Left lung (tissue), 10 donors: Measurements from ENCODE around the gene SMARCD2. TPM values are rescaled to one million over a fixed set of nuclear protein-coding genes. Genes with fewer than 3 reads are reported as not detected.

Experiments used
- ATAC-seq: fragments of 200-7000 bp; cut with Tn5 transposase; one replicate; pipeline ENCODE4 v1.9.1; 2020; ENCODE audit warnings: moderate library complexity
- DNase-seq, 4 donors: peaks; one replicate each; pipeline ENCODE4 v3.0.0-alpha.2; 2013 to 2020
- H3K27ac ChIP-seq, 2 donors: fragments of 200-600 bp; sonication (generic) in 1 of 2; one replicate each; pipeline versions ENCODE4 v1.5.0 to v1.8.0; 2020 to 2021
- H3K27me3 ChIP-seq, 2 donors: fragments of 200-600 bp; sonication (generic) in 1 of 2; one replicate each; pipeline versions ENCODE4 v1.5.0 to v1.8.0; 2020 to 2021
- H3K36me3 ChIP-seq, 2 donors: fragments of 200-600 bp; sonication (generic) in 1 of 2; one replicate each; pipeline versions ENCODE4 v1.5.0 to v1.8.0; 2020 to 2021
- H3K4me1 ChIP-seq, 2 donors: fragments of 200-600 bp; one replicate each; pipeline ENCODE4 v1.8.0; 2021
- H3K4me3 ChIP-seq, 2 donors: fragments of 200-600 bp; sonication (generic) in 1 of 2; one replicate each; pipeline versions ENCODE4 v1.5.0 to v1.8.0; 2020 to 2021; ENCODE audit warnings: mild to moderate bottlenecking in 1 of 2
- H3K9me3 ChIP-seq, 2 donors: fragments of 200-600 bp; sonication (generic) in 1 of 2; one replicate each; pipeline versions ENCODE4 v1.5.0 to v1.8.0; 2020 to 2021
- intact Hi-C, 2 donors: fragments of 100-400 bp; cut with DNase I; formaldehyde crosslinking; loops; one replicate each; pipeline versions ENCODE4 v1.11.2 to v1.14.2; 2022
- polyA plus RNA-seq, 6 donors: library from polyadenylated mRNA; unstranded; fragments of 120-200 nt; gene quantifications; one replicate each; pipeline ENCODE4 v1.2.1, GENCODE V29; 2013; ENCODE audit not compliant: insufficient read length in 6 of 6
- total RNA-seq, 2 donors: library from RNA; stranded (reverse); fragmentation: NEBNext Ultra II Directional; extraction: Animal tissue kit (Norgen Biotek cat#: 25700); gene quantifications; one replicate each; pipeline ENCODE4 v1.2.1, GENCODE V29; 2021
- TF ChIP-seq, protein P1 (sequence below), 2 donors: fragments of 200-600 bp; sonication (generic) in 1 of 2; IDR thresholded peaks; one replicate each; pipeline versions ENCODE4 v1.5.0 to v1.8.0; 2021; ENCODE audit warnings: antibody characterized with exemption in 2 of 2
- donor health status: DM: no; HTN: yes; CAD: no.
- donor health status: DM: no; HTN: no; CAD: no.

The SMARCD2 gene
- total and polyA plus RNA-seq, 8 donors = 59.2 to 147 (median 125) TPM

DNA sequence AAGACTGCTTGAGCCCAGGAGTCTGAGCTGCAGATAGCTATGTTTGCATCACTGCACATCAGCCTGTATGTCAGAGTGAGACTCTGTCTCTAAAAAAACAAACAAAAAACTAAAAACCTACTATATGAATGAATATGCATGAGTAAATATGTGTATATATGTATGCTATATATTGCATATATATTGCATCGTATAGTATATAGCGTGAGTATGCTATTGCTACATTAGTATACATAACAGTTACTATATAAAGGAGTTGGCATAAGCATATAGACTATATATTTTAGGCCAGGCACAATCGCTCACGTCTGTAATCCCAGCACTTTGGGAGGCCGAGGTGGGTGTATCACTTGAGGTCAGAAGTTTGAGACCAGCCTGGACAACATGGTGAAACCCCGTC is 52.4 kb downstream of the SMARCD2 start:
- Histone ChIP-seq H3K4me1 (peaks cover 0 to 3% of the 10 kb centered on the region in 2 donors), H3K9me3 (no peaks in the 10 kb centered on the region), H3K36me3 (peaks cover 5 to 84% of the 10 kb centered on the region in 2 donors), H3K27me3 (no peaks in the 10 kb centered on the region), H3K27ac (no peak overlapping the region), H3K4me3 (no peak overlapping the region)
- TF ChIP-seq, protein P1, sequence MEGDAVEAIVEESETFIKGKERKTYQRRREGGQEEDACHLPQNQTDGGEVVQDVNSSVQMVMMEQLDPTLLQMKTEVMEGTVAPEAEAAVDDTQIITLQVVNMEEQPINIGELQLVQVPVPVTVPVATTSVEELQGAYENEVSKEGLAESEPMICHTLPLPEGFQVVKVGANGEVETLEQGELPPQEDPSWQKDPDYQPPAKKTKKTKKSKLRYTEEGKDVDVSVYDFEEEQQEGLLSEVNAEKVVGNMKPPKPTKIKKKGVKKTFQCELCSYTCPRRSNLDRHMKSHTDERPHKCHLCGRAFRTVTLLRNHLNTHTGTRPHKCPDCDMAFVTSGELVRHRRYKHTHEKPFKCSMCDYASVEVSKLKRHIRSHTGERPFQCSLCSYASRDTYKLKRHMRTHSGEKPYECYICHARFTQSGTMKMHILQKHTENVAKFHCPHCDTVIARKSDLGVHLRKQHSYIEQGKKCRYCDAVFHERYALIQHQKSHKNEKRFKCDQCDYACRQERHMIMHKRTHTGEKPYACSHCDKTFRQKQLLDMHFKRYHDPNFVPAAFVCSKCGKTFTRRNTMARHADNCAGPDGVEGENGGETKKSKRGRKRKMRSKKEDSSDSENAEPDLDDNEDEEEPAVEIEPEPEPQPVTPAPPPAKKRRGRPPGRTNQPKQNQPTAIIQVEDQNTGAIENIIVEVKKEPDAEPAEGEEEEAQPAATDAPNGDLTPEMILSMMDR (IDR thresholded peaks at IDR 0.05) = no peak
- DNase-seq = no peak
- ATAC-seq = no peak
- intact Hi-C loops = no loop called here

- ATAC-seq = no peak
- DNase-seq = no peak
- Histone ChIP-seq H3K27ac (no peak overlapping the region), H3K4me3 (no peak overlapping the region), H3K36me3 (peaks cover 2 to 68% of the 10 kb centered on the region in 2 donors), H3K27me3 (no peaks in the 10 kb centered on the region), H3K9me3 (no peaks in the 10 kb centered on the region), H3K4me1 (peaks cover 0 to 10% of the 10 kb centered on the region in 2 donors)
- intact Hi-C loops = no loop called here
- TF ChIP-seq, protein P1 (IDR thresholded peaks at IDR 0.05) = no peak
Observed at GRCh38 chr17:63786971-63787711, 55.3 kb downstream of the SMARCD2 start.

DNA sequence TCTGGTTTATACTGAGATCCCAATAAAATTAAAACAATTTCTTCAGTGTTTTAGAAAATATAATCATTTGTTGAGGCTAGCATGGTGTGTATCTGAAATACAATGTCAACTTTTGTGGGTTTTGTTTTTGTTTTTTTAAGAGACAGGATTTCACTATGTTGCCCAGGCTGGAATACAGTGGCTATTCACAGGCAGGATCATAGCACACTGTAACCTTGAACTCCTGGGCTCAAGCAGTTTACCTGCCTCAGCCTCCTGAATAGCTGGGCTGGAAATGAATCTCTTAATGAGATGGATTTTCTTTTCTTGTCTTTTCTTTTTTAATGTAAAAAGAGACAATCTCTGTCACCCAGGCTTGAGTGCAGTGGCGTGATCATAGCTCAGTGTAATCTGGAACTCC is 56.4 kb downstream of the SMARCD2 start:
- H3K4me1 ChIP-seq = peaks cover 0 to 10% of the 10 kb centered on the region in 2 donors
- no peak overlapping the region for H3K27ac ChIP-seq
- TF ChIP-seq, protein P1 (IDR thresholded peaks at IDR 0.05) = no peak
- H3K27me3 ChIP-seq = no peaks in the 10 kb centered on the region
- H3K4me3 ChIP-seq = no peak overlapping the region
- H3K9me3 ChIP-seq = no peaks in the 10 kb centered on the region
- no peak for DNase-seq
- no peak for ATAC-seq
- H3K36me3 ChIP-seq = peaks cover 0 to 61% of the 10 kb centered on the region in 2 donors
- intact Hi-C loops = no loop called here

- Histone ChIP-seq H3K4me3 (no peak overlapping the region), H3K36me3 (peaks cover 0 to 55% of the 10 kb centered on the region in 2 donors), H3K27ac (no peak overlapping the region), H3K9me3 (no peaks in the 10 kb centered on the region), H3K4me1 (peaks cover 0 to 15% of the 10 kb centered on the region in 2 donors), H3K27me3 (no peaks in the 10 kb centered on the region)
- DNase-seq (no peak), ATAC-seq (no peak)
- TF ChIP-seq, protein P1 (IDR thresholded peaks at IDR 0.05) = no peak
- intact Hi-C loops = no loop called here
Observed at GRCh38 chr17:63785556-63785955, 56.9 kb downstream of the SMARCD2 start.

DNA sequence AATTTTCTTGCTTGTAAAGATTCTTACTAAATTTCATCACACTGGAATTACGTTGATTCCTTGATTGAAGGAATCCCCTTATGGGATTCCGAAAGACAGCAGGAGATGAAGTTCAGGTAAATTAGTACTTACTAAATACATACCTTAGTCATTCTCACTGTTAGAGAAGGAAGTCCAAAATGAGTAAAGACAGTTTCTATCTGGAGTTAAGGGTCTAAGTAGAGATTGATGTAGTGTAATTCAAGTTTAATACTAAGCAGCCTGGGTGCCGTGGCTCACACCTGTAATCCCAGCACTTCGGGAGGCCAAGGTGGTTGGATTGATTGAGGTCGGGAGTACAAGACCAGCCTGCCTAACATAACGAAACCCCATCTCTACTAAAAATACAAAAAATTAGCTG is 59.0 kb downstream of the SMARCD2 start:
- peaks cover 0 to 42% of the 10 kb centered on the region in 2 donors for H3K36me3 ChIP-seq
- H3K27ac ChIP-seq = no peak overlapping the region
- ATAC-seq = no peak
- no peaks in the 10 kb centered on the region for H3K9me3 ChIP-seq
- H3K4me3 ChIP-seq = no peak overlapping the region
- TF ChIP-seq, protein P1 (IDR thresholded peaks at IDR 0.05) = no peak
- H3K27me3 ChIP-seq = no peaks in the 10 kb centered on the region
- intact Hi-C loops = no loop called here
- H3K4me1 ChIP-seq = peaks cover 0 to 26% of the 10 kb centered on the region in 2 donors
- no peak for DNase-seq

Other genes with a start within 250 kb of the SMARCD2 start
- 10 to 100 TPM; 18.2 to 18.5 TPM for gene TACO1, start 241.8 kb downstream of the SMARCD2 start, total RNA-seq
- gene TACO1, start 241.8 kb downstream of the SMARCD2 start, polyA plus RNA-seq = 10 to 100 TPM; 15.1 to 20.2 (median 17.8) TPM
- 10 to 100 TPM; 44.2 to 58.3 TPM for gene MAP3K3, start 220.3 kb downstream of the SMARCD2 start, total RNA-seq
- 10 to 100 TPM; 41.3 to 44.6 (median 42.8) TPM for gene MAP3K3, start 220.3 kb downstream of the SMARCD2 start, polyA plus RNA-seq
- 10 to 100 TPM; 19.1 to 30.7 TPM for gene LIMD2, start 142.6 kb downstream of the SMARCD2 start, total RNA-seq
- gene LIMD2, start 142.6 kb downstream of the SMARCD2 start, polyA plus RNA-seq = 10 to 100 TPM; 29.9 to 44.9 (median 36.8) TPM
- gene STRADA, start 100.9 kb downstream of the SMARCD2 start, total RNA-seq = 10 to 100 TPM; 28.1 to 37.2 TPM
- 10 to 100 TPM; 72.4 to 87.5 (median 83.6) TPM for gene STRADA, start 100.9 kb downstream of the SMARCD2 start, polyA plus RNA-seq
- gene CCDC47, start 69.1 kb downstream of the SMARCD2 start, total RNA-seq = 100 to 1,000 TPM in 1 of 2 donors, 10 to 100 TPM in 1; 81.6 to 111 TPM
- gene CCDC47, start 69.1 kb downstream of the SMARCD2 start, polyA plus RNA-seq = 100 to 1,000 TPM in 2 of 6 donors, 10 to 100 TPM in 4; 86.0 to 105 (median 89.4) TPM
- 10 to 100 TPM; 79.2 to 82.0 TPM for gene DDX42, start 68.5 kb downstream of the SMARCD2 start, total RNA-seq
- 100 to 1,000 TPM; 206 to 239 (median 221) TPM for gene DDX42, start 68.5 kb downstream of the SMARCD2 start, polyA plus RNA-seq
- gene PSMC5, start 15.3 kb downstream of the SMARCD2 start, total RNA-seq = 100 to 1,000 TPM in 1 of 2 donors, 10 to 100 TPM in 1; 89.8 to 141 TPM
- gene PSMC5, start 15.3 kb downstream of the SMARCD2 start, polyA plus RNA-seq = 100 to 1,000 TPM; 127 to 151 (median 133) TPM
- 10 to 100 TPM; 32.1 to 47.4 TPM for gene FTSJ3, start 15.0 kb downstream of the SMARCD2 start, total RNA-seq
- 10 to 100 TPM; 57.1 to 88.5 (median 69.8) TPM for gene FTSJ3, start 15.0 kb downstream of the SMARCD2 start, polyA plus RNA-seq
- not detected for gene CSH2, start 31.0 kb upstream of the SMARCD2 start, total RNA-seq
- gene CSH2, start 31.0 kb upstream of the SMARCD2 start, polyA plus RNA-seq = 1 to 10 TPM in 1 of 6 donors, under 1 TPM in 2, not detected in 3; 0.20 to 6.7 (median 0.23) TPM
- gene GH2, start 39.3 kb upstream of the SMARCD2 start, total RNA-seq = not detected
- under 1 TPM in 1 of 6 donors, not detected in 5; 0.26 TPM for gene GH2, start 39.3 kb upstream of the SMARCD2 start, polyA plus RNA-seq
- gene CSH1, start 53.9 kb upstream of the SMARCD2 start, total RNA-seq = not detected
- 10 to 100 TPM in 1 of 6 donors, 1 to 10 TPM in 1, under 1 TPM in 3, not detected in 1; 0.26 to 21.3 (median 0.46) TPM for gene CSH1, start 53.9 kb upstream of the SMARCD2 start, polyA plus RNA-seq
- gene CSHL1, start 68.6 kb upstream of the SMARCD2 start, total RNA-seq = not detected
- under 1 TPM in 1 of 6 donors, not detected in 5; 0.78 TPM for gene CSHL1, start 68.6 kb upstream of the SMARCD2 start, polyA plus RNA-seq
- not detected for gene GH1, start 76.2 kb upstream of the SMARCD2 start, total RNA-seq
- gene GH1, start 76.2 kb upstream of the SMARCD2 start, polyA plus RNA-seq = not detected
- gene CD79B, start 89.6 kb upstream of the SMARCD2 start, total RNA-seq = 1 to 10 TPM; 2.7 to 3.5 TPM
- 1 to 10 TPM; 1.8 to 3.2 (median 2.0) TPM for gene CD79B, start 89.6 kb upstream of the SMARCD2 start, polyA plus RNA-seq
- gene SCN4A, start 130.2 kb upstream of the SMARCD2 start, total RNA-seq = under 1 TPM; 0.05 to 0.17 TPM
- gene SCN4A, start 130.2 kb upstream of the SMARCD2 start, polyA plus RNA-seq = under 1 TPM; 0.39 to 0.88 (median 0.60) TPM
- 1 to 10 TPM; 1.0 to 5.0 TPM for gene PRR29, start 155.7 kb upstream of the SMARCD2 start, total RNA-seq
- 1 to 10 TPM; 5.5 to 9.6 (median 6.4) TPM for gene PRR29, start 155.7 kb upstream of the SMARCD2 start, polyA plus RNA-seq
- gene ICAM2, start 177.9 kb upstream of the SMARCD2 start, total RNA-seq = 10 to 100 TPM; 32.3 to 46.9 TPM
- 10 to 100 TPM; 43.1 to 55.4 (median 47.2) TPM for gene ICAM2, start 177.9 kb upstream of the SMARCD2 start, polyA plus RNA-seq